ENCODE measurements around the gene NUDT16L1.

NUDT16L1 gene

DNA sequence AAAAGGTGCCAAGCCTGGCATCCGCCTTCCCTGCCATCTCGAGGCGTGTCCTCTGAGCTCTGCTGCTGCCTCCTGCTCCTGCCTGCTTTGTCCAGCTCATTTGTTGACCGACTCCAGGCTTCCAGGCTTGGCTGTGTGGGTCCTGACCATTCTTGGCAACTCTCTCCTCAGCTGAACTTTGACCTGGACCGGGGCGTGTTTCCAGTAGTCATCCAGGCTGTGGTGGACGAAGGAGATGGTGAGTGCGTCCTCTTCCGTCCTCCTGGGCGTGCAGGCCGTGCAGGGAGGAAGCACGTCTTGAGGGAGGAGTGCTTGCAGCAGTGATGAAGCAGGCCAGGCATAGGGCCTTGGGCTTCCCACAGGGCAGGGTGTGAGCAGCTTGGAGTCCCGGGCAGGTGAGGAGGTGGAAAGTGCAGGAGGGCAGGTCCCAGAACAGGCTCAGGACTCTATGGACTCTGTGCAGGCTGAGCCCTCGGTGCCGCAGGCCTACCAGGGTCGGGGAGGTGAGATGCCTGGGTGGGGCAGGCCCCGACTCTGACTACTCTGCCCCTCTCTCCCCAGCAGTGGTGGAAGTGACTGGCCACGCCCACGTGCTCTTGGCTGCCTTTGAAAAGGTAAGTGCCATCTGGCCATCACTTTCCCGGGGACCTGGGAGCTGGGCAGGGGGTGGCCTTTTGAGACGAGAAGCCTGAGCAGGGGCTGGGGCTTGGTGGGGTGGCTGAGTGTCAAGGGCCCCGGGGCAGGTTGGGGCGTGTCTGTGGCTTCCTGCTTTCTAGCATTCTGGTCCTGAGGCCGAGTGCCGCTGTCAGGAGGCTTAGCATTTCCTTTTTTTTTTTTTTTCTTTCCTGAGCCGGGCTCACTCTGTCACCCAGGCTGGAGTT is 28.6 kb upstream of the NUDT16L1 start:
- peak; percentile 55 for DNase-seq

DNA sequence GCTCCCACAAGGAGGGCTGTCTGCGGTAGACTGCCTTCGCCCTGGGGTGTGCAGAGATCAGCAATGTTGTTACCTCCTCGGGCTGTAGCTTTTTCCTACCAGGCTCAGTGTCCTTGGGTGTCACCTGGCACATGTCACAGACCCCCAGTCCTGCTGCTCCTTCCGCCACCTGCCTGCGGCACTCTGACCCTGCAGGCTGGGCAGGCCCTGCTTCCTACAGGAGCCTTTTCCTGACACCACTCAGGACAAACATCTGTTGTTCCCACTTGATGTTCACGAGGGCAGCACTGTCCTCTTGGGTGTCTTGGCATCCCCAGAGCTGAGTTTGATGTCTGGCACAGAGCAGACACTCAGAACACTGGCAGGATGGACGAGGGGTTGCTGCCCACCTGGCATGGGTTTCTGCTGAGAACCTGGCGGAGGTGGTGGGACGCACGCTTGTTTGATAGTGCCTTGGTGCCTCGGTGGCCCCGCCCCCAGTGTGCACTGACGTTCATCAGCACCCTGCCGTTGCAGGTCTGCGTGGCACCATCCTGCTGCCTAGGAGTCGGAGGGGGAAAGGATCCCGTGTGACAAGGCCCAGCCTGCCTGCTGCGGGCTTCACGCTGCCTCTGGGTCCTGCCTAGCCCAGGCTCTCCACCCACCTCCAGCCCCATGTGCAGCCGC is 26.7 kb upstream of the NUDT16L1 start:
- no peak for DNase-seq

DNA sequence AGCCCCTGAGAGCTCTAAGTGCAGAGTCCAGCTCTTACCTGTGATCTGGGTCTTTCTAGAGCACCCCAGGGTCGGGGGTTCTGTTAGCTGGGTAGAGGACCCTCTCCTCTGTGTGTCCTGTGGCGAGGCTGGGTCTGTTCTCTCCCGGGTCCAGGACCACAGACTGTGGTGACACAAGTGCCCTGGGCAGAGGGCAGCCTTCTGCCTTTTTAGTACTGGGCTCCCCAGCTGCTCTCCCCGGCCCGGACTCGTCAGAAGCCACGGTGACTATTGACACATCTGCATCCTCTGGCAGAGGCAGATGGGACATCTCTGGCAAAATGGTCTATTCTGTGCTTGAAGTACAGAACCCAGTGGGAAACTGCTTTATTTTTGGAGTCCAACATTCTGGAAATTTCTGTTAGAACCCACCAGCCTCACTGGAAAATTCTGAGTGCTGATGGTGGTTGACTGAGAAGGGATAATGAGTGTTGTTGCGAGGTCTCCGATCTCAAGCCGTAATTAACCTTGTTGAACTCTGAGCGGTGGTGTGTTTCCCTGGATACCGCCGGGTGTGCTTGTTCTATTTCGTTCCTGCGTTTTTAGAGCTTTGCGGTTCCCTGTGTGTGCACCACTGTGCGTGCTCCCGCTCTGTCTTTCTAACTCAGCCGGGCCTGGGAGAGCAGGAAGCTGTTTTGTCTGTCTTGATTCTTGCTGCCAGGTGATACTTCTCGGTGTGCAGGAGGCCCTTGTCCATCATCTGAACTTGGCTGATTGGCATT is 26.0 kb upstream of the NUDT16L1 start:
- DNase-seq, result no peak

DNA sequence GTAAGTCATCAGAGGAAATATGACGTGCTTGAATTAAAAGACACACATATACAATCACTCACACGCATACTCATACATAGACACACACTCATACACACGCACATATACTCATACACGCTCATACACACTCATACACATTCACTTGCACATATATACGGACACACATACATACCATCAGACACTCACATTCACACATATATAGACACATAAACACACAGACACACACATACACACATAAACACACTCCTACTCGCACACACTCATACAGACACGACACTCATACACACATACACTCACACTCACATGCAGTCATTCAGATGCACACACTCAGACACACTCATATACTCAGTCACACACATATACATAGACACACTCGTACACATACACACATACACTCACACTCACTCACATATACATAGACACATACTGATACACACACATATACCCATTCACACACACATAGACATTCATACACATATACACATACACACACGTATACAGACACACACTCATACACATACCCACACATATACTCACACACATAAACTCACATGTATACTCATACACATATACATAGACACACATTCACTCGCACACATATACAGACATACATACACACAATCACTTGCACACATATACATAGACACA is 24.9 kb upstream of the NUDT16L1 start:
- no peak for DNase-seq

DNA sequence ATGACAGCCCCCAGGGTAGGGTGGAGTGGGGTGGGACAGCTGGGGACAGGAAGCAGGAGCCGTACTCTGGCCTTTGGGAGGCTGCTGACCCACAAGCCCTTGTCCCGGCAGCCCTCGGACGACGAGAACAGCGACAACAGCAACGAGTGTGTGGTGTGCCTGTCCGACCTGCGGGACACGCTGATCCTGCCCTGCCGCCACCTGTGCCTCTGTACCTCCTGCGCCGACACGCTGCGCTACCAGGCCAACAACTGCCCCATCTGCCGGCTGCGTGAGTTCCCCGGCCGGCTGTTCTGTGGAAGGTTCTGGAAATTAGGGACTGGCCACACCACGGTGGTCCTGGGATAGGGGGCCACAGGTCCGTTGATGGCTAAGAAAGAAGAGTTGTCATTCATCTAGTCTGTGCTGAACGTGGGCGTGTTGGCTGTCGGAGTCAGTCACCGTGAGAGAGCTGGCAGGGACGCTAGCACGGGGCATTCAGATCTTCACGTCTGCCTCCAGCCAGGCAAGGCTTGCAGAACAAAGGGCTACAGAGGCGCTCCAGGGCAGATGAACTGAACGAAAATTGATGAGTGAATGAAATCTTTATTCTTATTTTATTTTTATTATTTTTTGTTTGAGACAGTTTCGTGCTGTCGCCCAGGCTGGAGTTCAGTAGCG is 19.8 kb upstream of the NUDT16L1 start:
- DNase-seq, result no peak

DNA sequence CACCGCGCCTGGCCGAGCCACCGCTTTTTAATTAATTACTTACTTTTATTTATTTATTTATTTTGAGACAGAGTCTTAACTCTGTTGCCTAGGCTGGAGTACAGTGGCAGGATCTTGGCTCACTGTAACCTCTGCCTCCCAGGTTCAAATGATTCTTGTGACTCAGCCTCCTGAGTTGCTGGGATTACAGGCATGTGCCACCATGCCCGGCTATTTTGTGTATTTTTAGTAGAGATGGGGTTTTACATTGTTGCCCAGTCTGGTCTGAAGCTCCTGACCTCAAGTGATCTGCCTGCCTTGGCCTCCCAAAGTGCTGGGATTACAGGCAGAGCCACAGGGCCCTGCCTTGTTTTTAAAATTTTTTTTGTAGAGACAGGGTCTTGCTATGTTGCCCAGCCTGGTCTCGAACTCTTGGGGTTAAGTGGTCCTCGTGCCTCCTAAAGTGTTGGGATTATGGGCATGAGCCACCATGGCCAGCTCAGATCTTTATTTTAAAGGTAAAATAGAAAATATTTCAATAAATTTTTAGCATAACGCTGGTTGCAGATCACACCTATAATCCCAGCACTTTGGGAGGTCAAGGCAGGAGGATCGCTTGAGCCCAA is 18.3 kb upstream of the NUDT16L1 start:
- DNase-seq, result no peak

DNA sequence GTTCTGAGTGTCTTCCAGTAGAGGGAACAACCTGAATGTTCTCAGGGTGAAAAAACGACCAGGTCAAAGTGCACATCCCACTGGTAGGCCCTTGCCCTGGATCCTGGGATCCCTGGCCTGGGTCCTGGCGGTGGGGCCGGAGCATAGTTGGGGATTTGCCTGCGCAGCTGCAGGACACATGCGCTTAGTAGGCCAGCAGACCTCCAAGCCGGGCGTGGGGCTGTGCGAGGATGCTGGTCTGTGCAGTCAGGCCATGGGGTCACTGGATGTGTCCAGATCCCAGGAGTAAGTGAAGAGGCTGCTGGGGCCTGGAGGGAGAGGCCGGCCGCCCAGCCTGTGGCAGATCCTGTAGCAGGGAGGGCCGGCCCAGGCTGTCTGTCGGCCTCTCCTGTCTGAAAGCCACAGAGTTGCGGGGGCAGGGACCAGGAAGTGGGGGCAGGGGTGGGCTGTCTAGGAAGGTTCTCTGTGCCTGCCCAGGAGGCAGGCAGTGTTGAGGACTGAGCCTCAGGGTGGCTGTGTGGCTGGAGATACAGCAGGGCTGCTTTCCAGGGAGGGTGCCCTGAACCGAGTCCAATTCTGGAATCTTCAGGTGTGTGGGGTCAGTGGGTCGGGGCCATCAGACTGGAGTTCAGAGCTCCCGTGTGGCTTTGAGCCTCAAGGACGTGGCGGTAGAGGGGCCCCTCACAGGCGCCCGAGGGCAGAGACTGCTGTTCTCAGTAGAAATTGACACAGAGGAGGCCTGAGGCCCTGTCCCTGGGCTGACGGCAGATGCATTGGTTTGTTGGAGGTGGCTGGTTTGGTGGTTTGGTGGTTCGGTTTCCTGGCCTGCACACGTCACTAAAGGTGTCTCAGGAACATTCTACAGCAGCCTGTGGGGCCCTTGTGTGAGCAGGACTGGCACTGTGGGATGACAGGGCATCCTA is 17.2 kb upstream of the NUDT16L1 start:
- DNase-seq, result peak; percentile 62

DNA sequence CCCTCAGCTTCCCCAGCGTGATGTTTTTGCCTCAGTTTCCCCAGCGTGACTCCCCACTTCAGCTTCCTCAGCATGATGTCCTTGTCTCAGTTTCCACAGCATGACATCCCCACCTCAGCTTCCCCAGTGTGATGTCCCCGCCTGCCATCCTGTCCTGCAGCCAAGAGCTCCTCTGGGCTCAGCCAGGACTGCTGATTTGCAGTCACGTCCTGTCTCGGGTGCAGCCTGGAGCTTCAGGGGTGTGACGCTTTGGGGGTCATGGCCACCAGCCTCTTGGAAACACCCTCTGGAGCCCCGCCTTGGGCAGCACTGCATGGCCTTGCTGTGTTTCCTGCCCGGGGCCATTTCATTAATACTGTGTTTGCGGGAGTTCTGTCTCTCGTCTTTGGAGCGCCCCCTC is 16.5 kb upstream of the NUDT16L1 start:
- no peak for DNase-seq

DNA sequence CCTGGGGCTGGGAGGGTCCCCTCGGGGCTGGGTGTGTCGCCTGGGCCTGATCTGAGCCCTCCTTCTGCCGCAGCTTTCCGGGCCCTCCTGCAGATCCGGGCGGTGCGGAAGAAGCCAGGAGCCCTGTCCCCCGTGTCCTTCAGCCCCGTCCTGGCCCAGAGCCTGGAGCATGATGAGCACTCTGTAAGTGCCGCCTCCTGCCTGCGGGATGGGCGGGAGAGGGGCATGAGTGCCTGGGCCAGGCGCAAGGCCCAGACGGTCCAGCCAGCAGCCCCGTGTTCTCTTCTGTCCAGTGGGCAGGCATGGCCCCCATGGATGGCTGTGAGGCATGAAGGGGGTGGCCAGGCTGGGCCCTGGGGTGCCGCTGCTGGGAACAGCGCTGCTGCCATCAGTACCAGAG is 16.0 kb upstream of the NUDT16L1 start:
- no peak for DNase-seq

DNA sequence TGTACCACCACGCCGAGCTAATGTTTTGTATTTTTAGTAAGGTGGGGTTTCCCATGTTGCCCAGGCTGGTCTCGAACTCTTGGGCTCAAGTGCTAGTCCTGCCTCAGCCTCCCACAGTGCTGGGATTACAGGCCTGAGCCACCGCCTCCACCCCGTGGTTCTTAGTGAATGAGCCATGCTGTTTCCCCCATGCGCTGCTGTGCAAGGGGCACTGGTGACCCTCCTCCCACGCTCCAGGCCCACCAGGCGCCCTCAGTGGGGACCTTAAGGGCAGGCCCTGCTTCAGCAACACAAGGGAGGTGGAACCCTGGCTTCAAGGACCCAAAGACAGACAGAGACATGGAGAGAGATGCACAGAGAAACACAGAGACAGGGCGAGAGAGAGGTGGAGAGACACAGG is 15.4 kb upstream of the NUDT16L1 start:
- no peak for DNase-seq

DNA sequence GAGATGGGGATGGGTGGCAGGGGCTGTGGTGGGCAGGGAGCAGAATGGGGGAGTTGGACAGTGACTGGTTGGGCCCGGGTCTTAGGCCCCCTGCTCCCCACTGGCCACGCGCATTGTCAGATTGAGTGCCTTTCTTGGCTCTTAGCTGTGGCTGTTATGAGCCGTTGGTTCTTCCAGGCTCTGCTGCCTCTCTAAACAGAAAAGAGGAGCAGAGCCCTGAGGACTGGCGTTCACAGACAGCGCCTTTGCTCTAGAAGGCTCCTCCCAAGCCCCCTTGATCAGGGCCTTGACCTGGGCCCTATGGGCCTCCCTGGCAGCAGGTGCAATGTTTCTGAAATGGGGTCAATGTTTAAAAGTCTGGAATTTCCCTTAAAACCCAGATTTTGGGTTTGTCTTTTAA is 14.8 kb upstream of the NUDT16L1 start:
- DNase-seq, result no peak

DNA sequence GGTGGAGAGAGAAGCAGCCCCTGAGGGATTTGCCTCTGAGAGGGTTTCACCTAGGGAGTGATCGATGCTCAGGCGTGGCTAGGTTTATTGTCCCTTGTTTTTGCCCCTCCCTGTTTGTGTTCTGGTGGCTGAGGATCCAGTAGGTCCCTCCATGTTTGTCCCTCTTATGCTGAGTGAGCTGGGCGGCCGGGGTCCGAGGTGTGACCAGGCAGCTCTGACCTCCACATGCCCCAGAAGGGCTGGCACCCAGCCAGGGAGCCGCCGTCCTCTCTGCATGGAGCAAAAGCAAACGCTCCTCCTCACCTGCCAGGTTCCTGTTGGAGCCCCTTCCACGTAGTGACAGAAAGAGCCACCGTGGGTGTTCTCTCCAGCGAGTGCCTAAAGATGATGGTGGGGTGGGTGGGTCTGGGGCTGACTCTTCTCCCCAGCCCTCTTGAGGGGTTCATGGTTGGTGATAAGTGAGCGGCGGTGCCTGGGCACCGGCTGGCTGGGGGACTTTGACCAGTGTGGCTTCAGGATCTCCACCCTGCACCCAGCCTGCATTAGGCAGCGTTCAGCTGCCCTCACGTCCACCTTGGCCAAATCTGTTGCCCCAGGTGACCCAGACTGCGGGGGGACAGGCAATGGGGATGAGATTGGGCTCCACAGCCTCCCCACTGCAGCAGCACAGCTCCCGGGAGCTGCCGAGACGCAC is 14.1 kb upstream of the NUDT16L1 start:
- DNase-seq, result no peak

DNA sequence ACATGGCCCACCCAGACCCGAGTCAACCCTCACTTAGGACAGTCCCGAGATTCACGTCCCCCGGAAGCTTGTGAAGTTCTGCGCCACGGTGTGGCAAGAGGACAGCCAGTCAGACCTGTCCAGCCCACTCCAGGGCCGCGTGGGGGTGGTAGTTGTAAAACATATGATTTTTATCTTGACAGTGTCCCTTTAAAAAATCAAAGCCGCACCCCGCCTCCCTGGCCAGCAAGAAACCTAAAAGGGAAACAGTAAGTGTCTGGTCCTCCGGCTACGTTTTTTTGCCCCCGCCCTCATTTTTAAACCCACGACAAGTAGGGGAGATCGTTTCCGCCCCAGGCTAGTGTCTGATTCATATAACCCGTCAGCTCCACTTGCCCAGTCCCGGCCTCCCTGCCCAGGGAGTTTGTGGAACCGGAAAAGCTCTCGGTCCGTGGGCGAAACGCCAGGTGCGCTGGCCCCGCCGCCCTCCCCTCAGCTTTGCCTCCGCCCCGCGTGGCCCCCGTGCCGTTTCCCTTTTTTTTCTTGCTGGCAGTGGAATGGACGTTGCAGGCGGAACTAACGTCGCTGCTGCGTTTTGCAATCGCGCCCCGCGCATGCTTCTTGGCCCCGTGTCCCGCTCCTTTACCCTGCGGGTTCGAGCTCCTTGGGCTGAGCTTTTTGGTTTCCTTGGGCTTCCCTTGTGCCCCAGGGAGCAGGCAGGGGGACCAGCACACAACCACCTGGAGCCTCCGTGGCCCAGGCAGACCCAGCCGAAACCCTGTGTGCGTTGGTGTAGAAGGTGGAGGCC is 13.3 kb upstream of the NUDT16L1 start:
- DNase-seq, result no peak

DNA sequence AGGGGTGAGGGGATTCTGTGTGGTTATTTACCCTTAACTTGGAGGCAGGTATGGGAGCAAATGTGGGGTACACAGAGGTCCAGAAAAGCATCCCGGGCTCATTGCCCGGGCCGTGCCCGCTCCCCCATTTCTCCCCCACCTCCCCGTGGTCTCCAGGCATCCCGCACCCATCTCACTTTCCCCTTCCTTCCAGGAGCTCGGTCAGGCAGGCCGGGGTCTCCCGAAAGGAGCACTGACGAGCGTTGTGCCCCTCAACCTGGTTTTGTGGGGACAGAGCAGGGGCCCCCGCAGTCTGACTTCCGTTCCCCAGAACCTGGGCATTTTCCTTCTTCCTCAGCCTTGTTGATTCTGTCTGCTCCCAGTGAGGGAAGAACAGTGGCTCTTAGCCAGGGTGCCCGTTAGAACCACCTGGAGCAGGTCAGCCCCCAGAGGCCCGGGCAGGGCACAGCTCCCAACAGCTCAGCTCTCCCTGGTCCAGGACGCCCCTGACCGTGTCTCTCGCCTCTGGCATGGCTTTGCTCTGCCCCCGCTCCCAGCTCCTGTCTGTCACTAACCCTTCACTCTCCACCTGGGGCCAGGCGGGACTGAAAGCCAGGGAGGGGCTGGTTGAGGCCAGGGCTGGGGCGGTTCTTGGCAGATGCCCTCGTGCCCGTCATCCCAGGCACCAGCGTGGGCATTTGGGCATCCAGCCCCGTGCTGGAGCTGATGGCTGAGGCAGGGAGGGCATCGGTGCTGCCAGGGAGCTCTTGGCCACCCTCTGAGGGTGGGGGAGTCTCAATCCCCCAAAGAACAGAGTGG is 12.5 kb upstream of the NUDT16L1 start:
- no peak for DNase-seq

DNA sequence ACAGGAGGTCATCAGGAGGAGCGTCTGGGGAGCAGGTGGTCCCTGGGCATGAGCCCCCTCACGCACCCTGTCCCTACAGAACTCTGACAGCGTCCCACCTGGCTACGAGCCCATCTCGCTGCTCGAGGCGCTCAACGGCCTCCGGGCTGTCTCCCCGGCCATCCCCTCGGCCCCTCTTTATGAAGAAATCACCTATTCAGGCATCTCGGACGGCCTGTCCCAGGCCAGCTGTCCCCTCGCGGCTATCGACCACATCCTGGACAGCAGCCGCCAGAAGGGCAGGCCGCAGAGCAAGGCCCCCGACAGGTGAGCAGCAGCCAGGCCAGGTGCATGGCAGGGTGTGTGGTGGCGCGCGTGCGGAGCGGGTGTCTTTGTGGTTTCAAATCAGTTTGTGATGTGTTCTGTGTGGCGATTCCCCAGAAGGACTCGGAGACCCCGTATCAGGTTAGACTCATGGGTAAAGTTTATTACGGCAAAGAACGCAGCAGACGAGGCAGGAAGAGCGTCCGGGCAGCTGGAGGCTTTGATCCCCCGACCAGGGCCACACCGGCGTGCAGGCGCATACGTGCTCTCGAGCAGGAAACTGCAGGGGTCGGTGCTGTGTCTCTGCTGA is 11.8 kb upstream of the NUDT16L1 start:
- DNase-seq, result no peak

DNA sequence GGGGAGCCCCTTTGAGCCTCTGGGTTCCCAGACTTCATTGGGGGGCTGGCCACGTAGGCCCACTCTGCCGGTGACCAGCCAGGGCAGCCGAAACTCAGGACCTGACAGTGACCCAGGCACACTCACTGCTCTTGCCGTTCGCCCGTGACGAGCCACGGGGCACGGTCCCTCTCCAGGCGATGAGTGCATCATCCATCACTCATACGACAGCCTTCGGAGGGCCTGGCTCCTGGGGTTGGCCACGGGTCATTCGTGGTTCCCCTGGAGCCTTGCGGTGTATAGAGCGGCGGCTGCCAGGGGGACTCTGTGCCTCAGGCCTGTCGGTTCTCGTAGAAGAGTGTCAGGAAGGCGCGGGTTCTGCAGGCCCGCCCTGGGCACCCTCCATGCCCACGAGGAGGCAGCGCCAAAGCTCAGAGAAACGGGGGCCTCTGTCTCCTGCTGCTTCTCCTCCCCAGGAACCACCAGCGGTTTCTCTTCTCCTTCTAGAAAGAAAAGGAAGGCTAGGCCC is 11.2 kb upstream of the NUDT16L1 start:
- no peak for DNase-seq

DNA sequence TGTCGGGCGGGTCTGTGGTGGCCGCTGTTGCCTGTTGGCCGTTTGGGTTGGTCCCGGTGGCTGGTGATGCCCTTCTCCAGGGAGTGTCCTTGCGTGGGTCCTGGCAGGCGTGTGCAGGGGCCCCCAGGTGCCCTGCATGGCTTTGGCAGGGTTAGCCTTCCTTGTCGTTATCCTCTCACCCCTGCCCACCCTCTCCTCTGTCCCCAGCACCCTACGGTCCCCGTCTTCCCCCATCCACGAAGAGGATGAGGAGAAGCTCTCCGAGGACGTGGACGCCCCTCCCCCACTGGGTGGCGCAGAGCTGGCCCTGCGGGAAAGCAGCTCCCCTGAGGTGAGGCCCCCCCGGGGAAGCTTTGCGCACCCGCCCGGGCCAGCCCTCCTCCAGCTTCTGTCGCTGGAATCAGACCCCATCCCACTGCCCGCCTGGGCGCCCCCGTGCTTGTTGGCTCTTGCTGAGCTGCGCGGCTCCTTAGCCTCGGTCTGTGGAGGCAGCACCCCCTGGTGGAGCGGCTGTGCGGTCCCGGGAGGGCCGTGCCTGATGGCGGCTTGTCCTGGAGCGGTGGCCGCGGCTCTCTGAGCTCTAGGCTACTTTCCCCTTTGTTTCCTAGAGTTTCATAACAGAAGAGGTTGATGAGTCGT is 10.6 kb upstream of the NUDT16L1 start:
- DNase-seq, result peak; percentile 39

All from stimulated activated CD4-positive, alpha-beta T cell treated with anti-CD3 and anti-CD28 coated beads, Interleukin-4, amount 100 ng/mL, for 24 hours (primary cell).